AG10803 (cell line): Measurements from ENCODE around the gene RAPGEF1.

ENCODE experiments used
- DNase-seq: peaks from one replicate; pipeline ENCODE4 v3.0.0; 2010; ENCODE audit warnings: low read depth
- H3K4me3 ChIP-seq: 2 replicates; pipeline ENCODE4 v1.5.1; 2011; ENCODE audit warnings: mild to moderate bottlenecking, low read length, control low read depth
- CTCF ChIP-seq: conservative IDR thresholded peaks from 2 replicates; pipeline ENCODE4 v1.5.1; 2011; ENCODE audit warnings: mild to moderate bottlenecking, low read length, control low read depth, inconsistent platforms

The RAPGEF1 gene

GRCh38 chr9:131673068-131673467, 66.8 kb downstream of the RAPGEF1 start:
- DNase-seq, result no peak
- no peak for TF ChIP-seq CTCF
- no peak overlapping the region for H3K4me3 ChIP-seq

- no peak for DNase-seq
- no peak for TF ChIP-seq CTCF
- no peak overlapping the region for H3K4me3 ChIP-seq
Observed at GRCh38 chr9:131672451-131672850, 67.4 kb downstream of the RAPGEF1 start.

- no peak overlapping the region for H3K4me3 ChIP-seq
- no peak for DNase-seq
- no peak for TF ChIP-seq CTCF
Observed at GRCh38 chr9:131671133-131671520, 68.7 kb downstream of the RAPGEF1 start.

DNA sequence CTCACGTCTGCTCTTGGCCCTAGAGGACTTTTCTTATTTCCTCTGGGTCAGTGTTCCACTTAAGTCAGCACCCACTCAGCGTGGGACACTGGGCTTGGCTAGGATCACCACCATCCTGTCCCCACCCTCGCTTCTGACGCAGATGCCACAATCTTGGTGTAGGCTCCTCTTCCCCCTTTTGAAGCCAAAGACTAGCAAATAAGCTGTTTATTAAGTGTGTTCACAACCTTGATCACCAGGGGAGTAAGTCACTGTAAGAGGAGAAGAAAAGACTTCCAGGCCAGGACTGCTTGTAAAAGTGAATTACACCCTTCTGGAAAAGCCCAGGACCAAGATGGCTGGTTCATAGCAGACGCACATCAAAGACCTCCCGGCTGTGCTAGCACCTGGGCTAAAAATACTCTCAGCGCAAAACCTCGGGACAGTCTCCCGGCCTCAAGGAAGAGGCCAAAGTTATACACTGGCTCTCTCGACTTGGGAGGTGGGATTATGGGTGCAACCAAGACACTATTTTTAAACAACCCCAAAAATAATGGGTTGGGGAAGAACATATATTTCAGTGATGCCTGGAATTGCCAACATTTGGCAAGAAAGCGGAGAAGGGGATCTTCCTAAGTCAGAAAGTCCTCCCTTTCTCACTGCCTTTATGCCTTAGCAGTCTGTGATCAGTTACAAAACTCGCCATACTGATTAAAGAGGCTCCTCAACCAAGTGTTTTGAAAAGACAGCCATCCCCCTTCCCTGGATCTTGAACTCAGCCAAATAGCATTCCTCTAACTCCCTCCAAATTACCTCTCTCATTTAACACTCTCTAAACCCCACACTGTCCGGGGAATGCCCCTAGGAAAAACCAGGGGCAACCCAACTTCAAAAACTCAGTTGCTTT, 69.4 kb downstream of the RAPGEF1 start:
- DNase-seq, result no peak
- no peak for TF ChIP-seq CTCF
- H3K4me3 ChIP-seq, result no peak overlapping the region

DNA sequence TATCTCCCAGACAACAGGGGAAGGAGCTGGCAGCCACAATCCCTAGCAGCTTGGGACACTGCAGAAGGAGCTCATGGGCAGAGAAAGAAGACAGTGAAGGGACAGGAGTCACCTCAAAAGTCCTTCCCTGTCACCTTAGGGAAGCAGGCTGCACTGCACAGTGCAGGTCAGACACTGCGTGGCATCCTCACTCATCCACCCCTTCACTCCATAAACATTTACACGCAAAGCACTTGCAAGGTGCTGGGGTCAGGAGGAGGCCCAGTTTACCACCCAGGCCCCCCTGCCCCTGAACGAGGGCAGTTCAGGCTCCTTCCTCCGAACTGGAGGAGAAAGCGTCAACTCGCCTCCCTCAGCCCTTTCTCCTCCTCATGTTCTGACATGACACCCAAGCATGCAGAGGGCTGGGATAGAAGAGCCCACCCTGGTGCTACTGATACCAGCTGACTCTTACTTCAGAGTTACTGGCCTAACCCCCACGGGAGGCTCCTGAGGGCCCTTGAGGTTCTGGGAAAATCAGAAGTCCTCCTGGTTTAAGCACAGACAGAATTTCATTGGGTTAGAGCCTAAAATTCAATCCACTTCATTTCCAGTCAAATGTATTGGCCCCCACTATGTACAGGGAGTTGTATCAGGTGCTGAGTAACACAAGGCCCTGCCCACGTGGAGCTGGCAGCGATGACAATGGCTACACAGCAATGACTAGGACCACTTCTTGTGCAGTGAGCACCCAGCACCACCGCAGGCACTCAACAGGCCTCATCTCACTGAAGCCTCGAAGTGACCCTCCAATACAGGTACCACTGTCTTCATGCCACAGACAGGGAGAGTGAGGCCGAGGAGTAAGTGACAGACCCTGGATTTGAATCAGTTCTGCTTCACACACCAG, 70.4 kb downstream of the RAPGEF1 start:
- H3K4me3 ChIP-seq, result no peak overlapping the region
- no peak for TF ChIP-seq CTCF
- no peak for DNase-seq

DNA sequence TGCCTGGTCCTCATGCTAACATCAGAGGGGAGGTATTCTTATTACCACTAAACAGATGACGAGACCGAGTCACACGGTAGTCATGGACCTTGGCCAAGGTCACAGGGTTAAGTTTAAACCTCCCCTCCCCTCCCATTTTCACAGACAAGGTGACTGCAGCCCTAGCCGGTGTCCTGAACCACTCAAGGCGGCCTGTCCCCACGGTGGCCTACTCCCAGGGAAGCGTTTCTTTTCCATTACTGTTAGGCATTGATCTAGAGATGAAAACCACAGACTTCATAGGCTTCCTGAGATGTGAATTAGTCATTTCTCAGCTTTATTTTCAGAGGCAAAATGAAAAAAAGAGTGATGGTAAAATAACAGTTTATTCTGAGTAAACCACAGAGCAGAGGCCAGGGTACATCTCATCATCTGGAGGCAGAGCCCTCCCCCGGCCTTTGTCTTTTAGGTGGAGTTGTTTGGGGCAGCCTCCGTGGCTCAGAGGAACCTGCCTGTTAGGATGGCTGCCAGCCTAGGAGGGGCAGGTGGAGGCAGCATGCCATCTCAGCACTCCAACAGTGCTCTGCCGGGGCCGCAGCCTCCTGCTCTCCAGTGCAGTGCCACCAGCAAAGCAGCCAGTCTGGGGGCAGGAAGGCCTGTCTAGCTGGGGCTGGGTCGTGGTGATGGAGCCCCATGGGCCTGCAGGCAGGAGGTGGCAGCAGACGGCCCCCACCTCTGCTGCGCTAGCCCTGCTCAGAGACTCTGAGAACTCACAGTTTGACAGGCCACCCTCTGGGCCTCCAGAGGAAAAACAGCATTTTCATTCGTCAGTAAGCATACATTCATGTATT, 71.2 kb downstream of the RAPGEF1 start:
- no peak for TF ChIP-seq CTCF
- peak; percentile 52 for DNase-seq

More for the DNA sequence above, 71.2 kb downstream of the RAPGEF1 start:
- no peak overlapping the region for H3K4me3 ChIP-seq
